HG03575 (cell line): ENCODE results near the gene FAM186B.

ENCODE experiments used
- ATAC-seq: cut with Tn5 transposase; IDR thresholded peaks from one replicate; pipeline ENCODE4 v1.9.1; 2021; ENCODE audit not compliant: unreplicated experiment, insufficient number of reproducible peaks, low FRiP score; ENCODE audit errors: extremely low read depth

FAM186B gene

GRCh38 chr12:49543221-49543913 lies 62.1 kb downstream of the FAM186B start:
- no peak for ATAC-seq

- no peak for ATAC-seq
Measured at GRCh38 chr12:49542592-49543160, 62.8 kb downstream of the FAM186B start.

DNA sequence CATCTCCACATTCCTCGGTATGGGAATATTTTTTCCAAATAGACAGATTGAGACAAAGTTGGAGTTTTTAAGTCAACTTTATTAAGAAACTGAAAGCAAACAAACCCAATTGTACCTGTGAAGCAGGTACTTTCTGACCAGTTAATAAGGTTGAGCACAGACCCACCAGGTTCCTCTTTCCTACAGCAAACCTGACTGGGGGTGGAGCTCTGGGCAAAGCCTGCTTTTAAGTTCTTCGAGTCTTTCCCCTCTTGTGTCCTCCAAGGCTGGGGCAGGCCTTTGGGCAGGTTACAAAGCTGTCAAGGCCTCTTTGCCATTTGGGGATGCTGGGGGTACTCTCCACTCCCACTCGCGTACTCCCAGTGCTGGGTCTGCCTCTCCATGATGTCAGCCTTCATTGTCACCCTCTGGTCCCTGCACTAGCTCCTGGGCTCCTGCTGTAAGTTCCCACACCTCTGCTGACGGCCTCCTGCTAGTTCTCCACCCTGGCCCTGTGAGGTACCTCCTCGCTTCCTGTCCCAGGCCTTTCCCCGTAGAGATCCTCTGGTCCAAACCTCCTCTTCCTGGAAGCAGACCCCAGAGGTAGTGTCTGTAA lies 63.4 kb downstream of the FAM186B start:
- ATAC-seq, result no peak

DNA sequence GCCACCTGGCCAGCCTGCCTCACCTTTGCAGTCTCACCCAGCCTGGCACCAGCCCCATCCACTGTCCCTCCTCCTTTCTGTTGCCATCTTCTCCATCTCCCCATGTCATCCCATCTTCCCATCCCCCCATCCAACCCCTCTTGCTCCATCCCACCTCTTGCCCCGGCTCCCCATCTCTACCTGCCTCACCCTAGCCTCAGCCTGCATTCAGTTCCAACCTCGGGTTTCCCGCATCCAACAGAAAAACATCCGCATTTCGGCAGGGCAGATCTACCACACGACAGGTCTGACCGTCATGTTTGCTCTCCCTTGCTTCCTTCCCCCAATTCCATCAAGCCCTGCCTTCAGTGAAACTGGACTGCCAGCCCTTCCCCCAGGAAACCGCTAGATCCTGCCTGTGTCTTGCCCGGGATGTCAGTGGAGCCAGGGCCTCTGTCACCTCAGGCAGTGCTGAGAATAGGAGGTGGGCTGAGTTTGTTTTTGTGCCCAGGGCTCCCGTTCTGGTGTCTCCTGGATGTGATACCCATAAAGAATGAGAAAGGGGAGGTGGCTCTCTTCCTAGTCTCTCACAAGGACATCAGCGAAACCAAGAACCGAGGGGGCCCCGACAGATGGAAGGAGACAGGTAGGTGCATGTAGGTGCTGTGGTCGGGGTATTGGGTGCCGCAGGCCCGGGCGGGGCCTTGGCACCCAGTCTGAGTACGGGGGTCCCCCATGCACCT lies 64.1 kb downstream of the FAM186B start:
- no peak for ATAC-seq

DNA sequence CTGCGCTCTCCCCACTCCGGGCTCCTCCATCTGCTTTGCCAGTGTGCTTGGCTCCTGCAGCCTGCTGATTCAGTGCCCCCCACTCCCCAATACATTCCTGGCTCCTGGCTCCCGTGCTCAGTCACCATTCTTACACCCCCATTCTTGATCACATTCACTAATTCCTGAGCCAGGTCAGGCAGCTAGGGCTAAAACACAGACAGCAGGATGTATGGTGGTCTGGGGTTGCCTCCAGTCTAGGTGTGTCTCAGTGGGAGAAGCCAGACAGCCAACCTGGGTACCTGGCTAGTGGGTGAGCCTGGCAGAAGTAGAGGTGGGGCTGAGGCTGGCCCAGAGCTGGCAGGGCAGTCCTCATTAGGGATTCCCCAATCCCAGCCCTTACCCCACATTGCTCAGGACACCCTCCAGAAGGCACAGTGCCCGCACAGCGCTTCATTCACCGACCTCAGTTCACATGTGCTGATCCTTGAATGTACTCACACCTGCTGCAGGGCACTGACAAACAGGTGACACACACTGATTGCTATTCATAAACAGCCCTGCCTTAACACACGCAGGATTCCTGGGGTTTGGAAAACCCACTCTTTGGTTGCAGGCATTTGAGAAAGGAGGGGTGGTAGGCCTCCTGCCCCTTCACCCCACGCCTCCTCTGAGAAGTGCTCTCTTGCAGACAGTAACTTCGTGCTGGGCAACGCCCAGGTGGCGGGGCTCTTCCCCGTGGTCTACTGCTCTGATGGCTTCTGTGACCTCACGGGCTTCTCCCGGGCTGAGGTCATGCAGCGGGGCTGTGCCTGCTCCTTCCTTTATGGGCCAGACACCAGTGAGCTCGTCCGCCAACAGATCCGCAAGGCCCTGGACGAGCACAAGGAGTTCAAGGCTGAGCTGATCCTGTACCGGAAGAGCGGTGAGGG lies 65.0 kb downstream of the FAM186B start:
- no peak for ATAC-seq

DNA sequence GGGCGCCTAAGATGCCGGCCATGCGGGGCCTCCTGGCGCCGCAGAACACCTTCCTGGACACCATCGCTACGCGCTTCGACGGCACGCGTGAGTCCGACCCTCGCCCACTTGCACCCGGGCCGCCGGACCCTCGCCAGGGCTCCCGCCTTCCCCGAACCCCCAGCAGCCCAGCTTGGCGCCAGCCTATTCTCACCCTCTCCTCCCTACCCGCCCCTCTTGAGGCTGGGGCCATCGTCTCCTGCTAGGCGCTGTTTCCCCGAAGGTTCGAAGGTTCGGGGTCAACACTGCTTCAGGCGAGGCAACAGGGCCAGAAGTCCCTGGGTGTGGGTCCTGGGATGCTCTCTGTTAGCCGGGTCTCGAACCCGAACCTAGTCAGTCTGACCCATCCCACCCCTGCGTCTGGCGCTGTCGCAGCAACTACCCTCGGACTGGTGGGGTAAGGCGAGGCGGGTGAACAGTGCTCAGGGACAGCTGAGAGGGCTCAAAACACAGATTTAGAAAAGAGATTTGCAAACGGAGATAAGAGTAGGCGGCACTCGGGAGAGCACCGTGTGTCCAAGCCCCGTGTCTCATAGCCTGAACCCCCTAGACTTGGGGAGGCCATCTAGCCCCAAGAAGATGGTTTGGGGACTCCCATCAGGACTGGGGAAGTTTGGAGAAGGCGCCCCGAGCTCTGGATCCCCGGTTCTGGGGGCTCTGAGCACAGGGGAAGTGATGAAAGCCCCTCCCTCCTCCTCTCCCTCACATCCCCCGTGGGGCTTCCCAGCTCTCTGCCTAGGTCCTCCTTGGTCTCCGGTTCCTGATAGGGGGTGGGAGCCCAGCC lies 65.8 kb downstream of the FAM186B start:
- ATAC-seq, result no peak

DNA sequence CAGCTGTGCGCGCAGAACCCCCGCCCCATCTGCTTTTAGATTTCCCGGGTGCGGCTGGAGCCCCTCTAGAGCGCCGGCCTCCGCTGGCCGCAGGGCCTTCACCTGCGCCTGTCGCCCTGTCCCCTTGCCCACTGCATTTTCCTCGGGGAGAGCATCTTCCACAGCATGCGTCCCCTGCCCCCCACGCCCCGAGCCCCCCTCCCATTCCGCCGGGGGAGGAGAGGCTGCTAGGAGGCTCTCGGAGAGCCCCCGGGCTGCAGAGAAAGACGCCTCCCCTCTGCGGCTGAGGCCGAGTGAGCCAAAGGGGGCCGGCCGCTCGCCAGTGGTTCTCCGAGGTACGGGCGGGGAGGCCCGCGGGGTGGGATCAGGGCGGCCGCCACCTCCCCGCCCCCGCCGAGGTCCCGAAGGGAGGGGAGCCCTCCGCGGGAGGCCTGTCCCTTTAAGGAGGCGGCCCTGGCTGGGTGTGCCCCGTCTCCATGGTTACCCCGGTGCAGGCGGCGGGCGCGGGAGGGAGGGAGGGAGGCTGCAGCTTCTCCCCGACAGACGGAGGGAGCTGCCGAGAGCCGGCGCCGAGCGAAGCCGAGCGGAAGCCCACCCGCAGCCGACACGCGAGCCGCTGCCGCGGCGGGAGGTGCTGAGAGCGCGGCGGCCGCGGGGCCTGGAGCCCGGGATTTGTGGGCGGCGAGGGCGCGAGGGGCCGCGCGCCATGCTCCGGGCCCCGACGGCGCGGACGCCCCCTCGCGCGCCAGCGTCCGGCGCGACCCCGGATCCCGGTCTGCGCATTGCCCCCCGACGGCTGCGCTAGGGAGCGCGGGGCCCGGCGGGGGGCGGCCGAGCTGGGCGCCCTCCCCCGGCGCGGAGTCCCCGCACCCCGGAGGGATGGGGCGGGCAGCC lies 66.7 kb downstream of the FAM186B start, which contains the start of gene KCNH3:
Gene KCNH3 (plus strand): TSS at position 521 of the 894 bp plus-strand sequence. CDS start 387 bp downstream, outside the sequence.
- ATAC-seq, result no peak

DNA sequence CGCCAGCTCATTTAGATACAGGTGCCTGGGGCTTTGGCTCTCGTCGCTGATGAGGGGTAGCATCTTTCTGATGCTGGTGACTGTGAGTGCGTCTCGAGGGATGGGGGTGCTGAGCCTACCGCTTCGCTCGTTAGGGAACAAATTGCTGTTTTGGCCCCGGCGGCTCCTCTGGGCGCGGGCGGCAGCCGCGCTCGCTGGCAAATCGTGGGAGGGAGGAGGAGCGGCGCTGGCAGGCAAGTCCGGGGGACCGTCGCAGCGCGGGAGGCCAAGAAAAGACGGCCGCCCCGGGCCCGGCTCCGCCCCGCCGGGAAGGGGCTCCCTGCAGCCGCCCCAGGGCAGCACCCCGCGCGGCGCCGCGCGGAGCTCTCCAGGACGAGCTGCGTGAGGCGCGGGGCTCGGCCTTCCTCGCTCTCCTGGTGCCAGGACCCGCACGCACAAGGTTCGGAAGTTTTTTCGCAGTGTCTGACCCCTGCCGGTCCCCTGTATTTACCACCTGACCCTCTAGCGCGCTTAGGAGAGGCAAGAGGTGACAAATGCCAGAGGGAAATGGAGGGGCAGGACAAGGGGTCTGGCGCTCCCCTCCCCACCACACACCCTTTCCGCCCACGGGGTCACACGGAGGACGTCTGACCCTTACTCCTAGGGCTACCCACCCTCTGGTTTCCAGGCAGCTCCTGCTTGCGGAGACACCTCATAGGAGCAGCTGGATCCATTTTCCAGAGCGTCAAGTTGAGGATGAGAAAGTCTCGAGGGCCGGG lies 67.5 kb downstream of the FAM186B start:
- no peak for ATAC-seq
